T-helper 2 cell treated with Interferon-gamma antibody and Interleukin-4, amounts not matched to agents 5 μg/mL and 100 μg/mL, for 36 hours (primary cell): ENCODE measurements around the gene ZNF732.
"Not testable (repeated sequence)": the region's sequence is repeated elsewhere in the genome, so short reads cannot be mapped to it uniquely, and the experiment has no call there.

ENCODE experiments used
- DNase-seq: peaks from one replicate; pipeline ENCODE4 v3.0.0; 2021; ENCODE audit warnings: low spot score
- H3K27ac Mint-ChIP-seq: one replicate; pipeline ENCODE4 v1.8.0; 2021; ENCODE audit warnings: mild to moderate bottlenecking, mixed read lengths
- H3K27me3 Mint-ChIP-seq: one replicate; pipeline ENCODE4 v1.8.0; 2021; ENCODE audit warnings: low read depth, mixed read lengths
- H3K36me3 Mint-ChIP-seq: one replicate; pipeline ENCODE4 v1.8.0; 2021; ENCODE audit warnings: low read depth, mixed read lengths
- H3K4me1 Mint-ChIP-seq: one replicate; pipeline ENCODE4 v1.8.0; 2021; ENCODE audit warnings: low read depth, mixed read lengths
- H3K4me3 Mint-ChIP-seq: one replicate; pipeline ENCODE4 v1.8.0; 2022; ENCODE audit warnings: mild to moderate bottlenecking, moderate library complexity, mixed read lengths
- H3K9me3 Mint-ChIP-seq: one replicate; pipeline ENCODE4 v1.8.0; 2021; ENCODE audit warnings: mixed read lengths

The ZNF732 gene

GRCh38 chr4:304969-305680, at the start of gene ZNF732:
ZNF732 (minus strand) TSS chr4:305474; CDS start chr4:305310, 164 bp downstream.
- no peak for DNase-seq
- Mint-ChIP-seq H3K4me3 (no peak within 1 kb of the TSS), H3K4me1 (no peaks in the 10 kb centered on the region), H3K27ac (no peak within 1 kb of the TSS), H3K27me3 (no peaks in the 10 kb centered on the region), H3K36me3 (no peaks in the 10 kb centered on the region), H3K9me3 (peaks cover 48% of the 10 kb centered on the region)

- Mint-ChIP-seq H3K27me3 (peaks cover 4% of the 10 kb centered on the region), H3K27ac (no peak overlapping the region), H3K4me1 (peaks cover 10% of the 10 kb centered on the region), H3K36me3 (peaks cover 74% of the 10 kb centered on the region), H3K9me3 (peaks cover 47% of the 10 kb centered on the region), H3K4me3 (peak overlapping the region; percentile 99)
- DNase-seq: no peak
Measured at GRCh38 chr4:340011-340410, 34.7 kb upstream of the ZNF732 start.

GRCh38 chr4:338759-339097, 33.5 kb upstream of the ZNF732 start:
- H3K4me3 Mint-ChIP-seq: peak overlapping the region; percentile 99
- peak overlapping the region; percentile 99 for H3K27ac Mint-ChIP-seq
- peaks cover 56% of the 10 kb centered on the region for H3K9me3 Mint-ChIP-seq
- H3K36me3 Mint-ChIP-seq: peaks cover 66% of the 10 kb centered on the region
- H3K27me3 Mint-ChIP-seq: peaks cover 4% of the 10 kb centered on the region
- peaks cover 10% of the 10 kb centered on the region for H3K4me1 Mint-ChIP-seq
- DNase-seq: no peak

- peaks cover 54% of the 10 kb centered on the region for H3K9me3 Mint-ChIP-seq
- H3K27me3 Mint-ChIP-seq: peaks cover 4% of the 10 kb centered on the region
- DNase-seq: peak; percentile 51
- H3K36me3 Mint-ChIP-seq: peaks cover 62% of the 10 kb centered on the region
- peak overlapping the region; percentile 99 for H3K4me3 Mint-ChIP-seq
- H3K27ac Mint-ChIP-seq: peak overlapping the region; percentile 99
- H3K4me1 Mint-ChIP-seq: peaks cover 10% of the 10 kb centered on the region
Measured at GRCh38 chr4:337932-338758, 32.9 kb upstream of the ZNF732 start.

- peak; percentile 92 for DNase-seq
- H3K4me3 Mint-ChIP-seq: peak within 1 kb of the TSS; percentile 99
- peak within 1 kb of the TSS; percentile 99 for H3K27ac Mint-ChIP-seq
- H3K27me3 Mint-ChIP-seq: peaks cover 4% of the 10 kb centered on the region
- peaks cover 10% of the 10 kb centered on the region for H3K4me1 Mint-ChIP-seq
- peaks cover 54% of the 10 kb centered on the region for H3K36me3 Mint-ChIP-seq
- peaks cover 46% of the 10 kb centered on the region for H3K9me3 Mint-ChIP-seq
Measured at GRCh38 chr4:337143-337931, 32.1 kb upstream of the ZNF732 start, which contains the start of gene ZNF141. ZNF141 (plus strand) TSS chr4:337814; CDS start chr4:337984, 170 bp downstream.

- Mint-ChIP-seq H3K4me3 (peak overlapping the region; percentile 99), H3K4me1 (peaks cover 10% of the 10 kb centered on the region), H3K36me3 (peaks cover 48% of the 10 kb centered on the region), H3K27ac (peak overlapping the region; percentile 99), H3K27me3 (peaks cover 4% of the 10 kb centered on the region), H3K9me3 (peaks cover 41% of the 10 kb centered on the region)
- no peak for DNase-seq
Measured at GRCh38 chr4:336893-337142, 31.5 kb upstream of the ZNF732 start.

- Mint-ChIP-seq H3K27ac (peak overlapping the region; percentile 57), H3K9me3 (peaks cover 36% of the 10 kb centered on the region)
Measured at GRCh38 chr4:336099-336892, 31.0 kb upstream of the ZNF732 start.

GRCh38 chr4:335515-335914, 30.2 kb upstream of the ZNF732 start:
- H3K27ac Mint-ChIP-seq: no peak overlapping the region

More at GRCh38 chr4:336099-336892, 31.0 kb upstream of the ZNF732 start:
- no peak for DNase-seq
- Mint-ChIP-seq H3K36me3 (peaks cover 43% of the 10 kb centered on the region), H3K27me3 (peaks cover 4% of the 10 kb centered on the region), H3K4me1 (peaks cover 10% of the 10 kb centered on the region), H3K4me3 (peak overlapping the region; percentile 76)

GRCh38 chr4:328729-329128, 23.5 kb upstream of the ZNF732 start:
- no peaks in the 10 kb centered on the region for H3K36me3 Mint-ChIP-seq
- no peak overlapping the region for H3K27ac Mint-ChIP-seq
- no peaks in the 10 kb centered on the region for H3K4me1 Mint-ChIP-seq
- H3K9me3 Mint-ChIP-seq: peaks cover 30% of the 10 kb centered on the region
- DNase-seq: no peak
- H3K27me3 Mint-ChIP-seq: no peaks in the 10 kb centered on the region
- H3K4me3 Mint-ChIP-seq: no peak overlapping the region

More at GRCh38 chr4:335515-335914, 30.2 kb upstream of the ZNF732 start:
- H3K9me3 Mint-ChIP-seq: peaks cover 29% of the 10 kb centered on the region
- H3K27me3 Mint-ChIP-seq: peaks cover 4% of the 10 kb centered on the region
- DNase-seq: no peak
- H3K36me3 Mint-ChIP-seq: peaks cover 36% of the 10 kb centered on the region
- peaks cover 10% of the 10 kb centered on the region for H3K4me1 Mint-ChIP-seq
- peak overlapping the region; percentile 76 for H3K4me3 Mint-ChIP-seq

- no peaks in the 10 kb centered on the region for H3K4me1 Mint-ChIP-seq
- peaks cover 2% of the 10 kb centered on the region for H3K36me3 Mint-ChIP-seq
- H3K27ac Mint-ChIP-seq: no peak overlapping the region
- H3K9me3 Mint-ChIP-seq: peaks cover 42% of the 10 kb centered on the region
- H3K4me3 Mint-ChIP-seq: no peak overlapping the region
- DNase-seq: no peak
- H3K27me3 Mint-ChIP-seq: no peaks in the 10 kb centered on the region
Measured at GRCh38 chr4:314296-314903, 9.1 kb upstream of the ZNF732 start.

- no peak overlapping the region for H3K27ac Mint-ChIP-seq
Measured at GRCh38 chr4:309807-310206, 4.5 kb upstream of the ZNF732 start.

GRCh38 chr4:306551-306961, 1.3 kb upstream of the ZNF732 start:
- Mint-ChIP-seq H3K9me3 (peaks cover 50% of the 10 kb centered on the region), H3K27me3 (no peaks in the 10 kb centered on the region), H3K27ac (no peak overlapping the region), H3K36me3 (no peaks in the 10 kb centered on the region), H3K4me1 (no peaks in the 10 kb centered on the region), H3K4me3 (no peak overlapping the region)
- DNase-seq: no peak

More at GRCh38 chr4:309807-310206, 4.5 kb upstream of the ZNF732 start:
- Mint-ChIP-seq H3K4me3 (no peak overlapping the region), H3K9me3 (peaks cover 33% of the 10 kb centered on the region), H3K36me3 (no peaks in the 10 kb centered on the region), H3K4me1 (no peaks in the 10 kb centered on the region), H3K27me3 (no peaks in the 10 kb centered on the region)
- DNase-seq: no peak

- not testable (repeated sequence) for H3K4me3 Mint-ChIP-seq, H3K4me1 Mint-ChIP-seq, H3K36me3 Mint-ChIP-seq, DNase-seq, H3K27me3 Mint-ChIP-seq, H3K27ac Mint-ChIP-seq
- peaks cover 48% of the 10 kb centered on the region for H3K9me3 Mint-ChIP-seq
Measured at GRCh38 chr4:304516-304915, 758 bp downstream of the ZNF732 start.
